Measurements from ENCODE around the gene PNPLA5.
A peak's percentile ranks its signal among the peaks of the same experiment; 100 is the strongest.
"Not testable (repeated sequence)": the region's sequence is repeated elsewhere in the genome, so short reads cannot be mapped to it uniquely, and the experiment has no call there.

PNPLA5 gene, protein sequence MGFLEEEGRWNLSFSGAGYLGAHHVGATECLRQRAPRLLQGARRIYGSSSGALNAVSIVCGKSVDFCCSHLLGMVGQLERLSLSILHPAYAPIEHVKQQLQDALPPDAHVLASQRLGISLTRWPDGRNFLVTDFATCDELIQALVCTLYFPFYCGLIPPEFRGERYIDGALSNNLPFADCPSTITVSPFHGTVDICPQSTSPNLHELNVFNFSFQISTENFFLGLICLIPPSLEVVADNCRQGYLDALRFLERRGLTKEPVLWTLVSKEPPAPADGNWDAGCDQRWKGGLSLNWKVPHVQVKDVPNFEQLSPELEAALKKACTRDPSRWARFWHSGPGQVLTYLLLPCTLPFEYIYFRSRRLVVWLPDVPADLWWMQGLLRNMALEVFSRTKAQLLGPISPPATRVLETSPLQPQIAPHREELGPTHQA

DNA sequence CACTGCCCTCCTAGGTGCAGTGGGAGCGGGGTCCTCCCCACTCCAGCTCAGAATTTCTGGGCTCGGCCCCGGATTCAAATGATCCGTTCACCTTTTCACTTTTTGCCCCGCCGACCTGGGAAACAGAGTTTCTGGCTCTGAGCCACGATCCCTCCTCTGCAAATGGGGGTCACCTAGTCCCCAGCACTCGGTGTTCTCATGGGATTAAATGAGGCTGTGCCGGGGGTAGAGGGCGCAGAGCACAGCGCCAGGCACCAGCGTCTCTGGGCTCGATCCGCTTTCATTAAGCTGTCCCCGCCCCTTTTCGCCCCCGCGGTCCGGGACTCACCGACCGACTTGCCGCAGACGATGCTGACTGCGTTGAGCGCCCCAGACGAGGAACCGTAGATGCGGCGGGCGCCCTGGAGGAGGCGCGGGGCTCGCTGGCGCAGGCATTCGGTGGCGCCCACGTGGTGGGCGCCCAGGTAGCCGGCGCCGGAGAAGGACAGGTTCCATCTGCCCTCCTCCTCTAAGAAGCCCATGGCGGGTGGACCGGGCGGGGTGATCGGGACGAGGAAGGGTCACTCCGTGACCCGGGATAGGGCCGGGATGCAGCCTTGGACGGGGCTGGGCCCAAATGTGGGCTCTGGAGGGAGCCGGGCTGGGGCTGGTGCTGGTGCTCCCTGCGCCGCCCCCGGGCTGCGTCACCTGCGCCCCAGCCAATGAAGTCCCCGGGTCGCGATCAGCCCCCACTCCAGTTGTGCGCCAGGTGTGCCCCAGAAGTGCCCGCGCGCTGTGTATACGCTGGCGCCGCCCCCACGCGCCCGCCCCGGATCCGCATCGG lies at the start of gene PNPLA5:
Gene PNPLA5 (minus strand): TSS at position 654 of the 823 bp plus-strand sequence. CDS start 133 bp downstream, at position 521.
- no peak for DNase-seq

DNA sequence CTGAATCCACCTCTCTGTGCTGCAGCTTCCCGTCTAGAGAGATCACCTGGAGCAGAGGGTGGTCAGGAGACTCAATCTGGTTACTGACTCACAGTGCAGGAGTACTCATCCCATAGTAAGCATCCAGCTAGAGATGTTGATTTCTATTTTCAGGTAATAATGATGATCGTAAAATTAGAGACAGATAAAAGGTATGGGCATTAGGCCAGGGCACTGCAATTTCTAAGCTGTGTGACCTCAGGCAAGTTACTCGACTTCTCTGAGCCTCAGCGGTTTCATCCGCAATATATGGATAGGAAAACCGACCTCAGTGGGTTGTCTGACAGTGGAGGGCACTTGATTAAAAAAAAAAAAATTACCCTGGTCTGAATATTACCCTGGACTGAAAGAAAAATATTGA lies 49.6 kb upstream of the PNPLA5 start:
- DNase-seq: no peak

GRCh38 chr22:43931771-43932170 lies 40.0 kb upstream of the PNPLA5 start:
- DNase-seq: no peak

DNA sequence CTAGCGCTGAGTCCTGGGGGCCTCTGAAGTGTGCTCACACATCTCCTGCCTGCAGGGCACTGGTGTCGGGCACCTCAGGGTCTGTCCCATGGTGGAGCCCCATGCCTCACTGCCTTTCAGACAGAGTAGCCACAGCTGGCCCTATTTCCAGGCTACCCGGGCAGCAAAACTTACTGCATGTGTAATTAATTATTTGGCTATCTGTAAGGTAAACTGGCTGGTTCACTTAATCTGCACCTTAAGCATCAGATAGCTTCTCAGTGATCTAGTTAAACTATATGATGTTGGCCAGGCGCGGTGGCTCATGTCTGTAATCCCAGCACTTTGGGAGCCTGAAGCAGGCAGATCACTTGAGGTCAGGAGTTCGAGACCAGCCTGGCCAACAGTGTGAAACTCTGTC lies 37.1 kb upstream of the PNPLA5 start:
- no peak for DNase-seq

GRCh38 chr22:43928468-43928867 lies 36.7 kb upstream of the PNPLA5 start:
- DNase-seq: no peak

- no peak for DNase-seq
Measured at GRCh38 chr22:43926349-43926710, 34.5 kb upstream of the PNPLA5 start.

- no peak for DNase-seq
Measured at GRCh38 chr22:43925433-43926348, 33.9 kb upstream of the PNPLA5 start.

DNA sequence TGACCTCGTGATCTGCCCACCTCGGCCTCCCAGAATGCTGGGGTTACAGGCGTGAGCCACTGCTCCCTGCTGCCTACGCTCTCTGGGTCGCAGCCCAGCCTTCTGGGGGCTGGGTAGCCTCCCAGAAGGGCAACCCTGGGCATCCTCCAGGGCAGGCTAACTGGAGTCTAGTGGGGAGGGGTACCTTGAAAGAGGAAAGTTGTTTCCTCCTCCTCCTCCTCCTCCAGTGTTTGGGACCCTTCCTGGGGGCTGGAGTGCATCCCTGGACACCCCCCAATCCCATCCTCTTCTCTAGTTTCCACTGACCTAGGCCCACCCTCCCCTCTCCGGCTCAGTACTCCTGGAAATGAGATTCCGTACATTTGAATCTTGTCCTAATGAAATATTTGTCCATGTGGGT lies 33.1 kb upstream of the PNPLA5 start:
- no peak for DNase-seq

- peak; percentile 69 for DNase-seq
Measured at GRCh38 chr22:43923631-43924464, 32.0 kb upstream of the PNPLA5 start, which contains the start of gene PNPLA3. Gene PNPLA3 (plus strand): TSS chr22:43923805. CDS start chr22:43923912, 107 bp downstream.

GRCh38 chr22:43923191-43923590 lies 31.4 kb upstream of the PNPLA5 start:
- no peak for DNase-seq

DNA sequence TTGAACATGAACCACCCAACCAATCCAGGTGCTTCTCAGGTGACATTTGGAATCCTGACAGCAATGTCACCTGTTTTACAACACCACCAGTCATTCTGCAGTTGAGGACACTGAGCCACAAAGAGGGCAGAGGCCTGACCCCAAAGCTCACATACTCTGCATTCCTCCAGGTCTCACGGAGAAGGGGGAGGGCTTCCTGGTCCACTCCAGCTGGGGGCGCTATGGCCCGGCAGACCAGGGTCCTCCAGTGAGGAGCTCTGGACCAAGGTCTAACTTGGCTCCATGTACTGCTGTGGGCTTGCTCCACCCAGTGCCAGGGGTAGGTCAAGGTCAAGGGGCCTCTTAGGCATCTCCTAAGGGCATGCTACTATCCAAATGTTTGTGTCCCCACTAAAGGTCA lies 30.3 kb upstream of the PNPLA5 start:
- DNase-seq: no peak

GRCh38 chr22:43921370-43921769 lies 29.6 kb upstream of the PNPLA5 start:
- no peak for DNase-seq

DNA sequence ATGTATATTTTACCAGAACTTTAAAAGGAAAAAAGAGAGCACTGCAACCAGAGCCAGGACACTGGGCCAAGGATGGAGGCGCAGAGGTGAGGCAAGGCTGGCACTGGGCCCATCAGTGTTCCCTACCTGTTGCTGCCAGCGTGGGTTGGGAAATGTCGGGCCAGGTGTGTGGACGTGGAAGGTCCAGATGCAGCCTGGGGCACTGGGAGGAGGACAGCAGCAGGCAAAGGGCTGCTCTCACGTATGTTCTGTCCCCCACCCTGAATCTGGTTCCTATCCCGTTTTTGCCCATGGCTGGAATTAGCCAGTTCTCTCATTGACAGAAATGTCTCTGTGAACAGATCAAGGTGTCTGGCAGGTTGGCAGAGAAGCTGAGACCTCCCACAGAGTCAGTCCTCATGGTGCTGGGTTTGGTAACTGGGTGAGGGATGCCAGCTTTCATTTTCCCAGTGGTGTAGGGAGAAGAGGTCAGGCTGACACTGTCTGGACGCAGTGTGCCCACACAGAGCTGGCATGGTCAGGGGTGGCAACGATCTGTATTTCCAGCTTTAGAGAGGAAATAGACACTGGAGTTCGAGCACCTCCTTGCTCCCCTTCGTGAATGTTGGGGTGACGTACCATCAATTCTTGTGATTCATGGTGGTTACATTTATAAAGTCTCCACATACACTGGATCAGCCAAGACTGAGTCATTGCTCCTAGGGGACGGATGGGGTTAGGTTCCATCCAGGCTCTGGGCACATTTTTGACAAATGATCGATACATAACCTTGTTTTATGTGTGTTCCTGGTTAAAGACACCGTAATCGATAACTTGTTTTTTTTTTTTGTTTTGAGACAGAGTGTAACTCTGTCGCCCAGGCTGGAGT lies 27.5 kb upstream of the PNPLA5 start:
- no peak for DNase-seq

- DNase-seq: no peak
Measured at GRCh38 chr22:43917521-43917920, 25.7 kb upstream of the PNPLA5 start.

DNA sequence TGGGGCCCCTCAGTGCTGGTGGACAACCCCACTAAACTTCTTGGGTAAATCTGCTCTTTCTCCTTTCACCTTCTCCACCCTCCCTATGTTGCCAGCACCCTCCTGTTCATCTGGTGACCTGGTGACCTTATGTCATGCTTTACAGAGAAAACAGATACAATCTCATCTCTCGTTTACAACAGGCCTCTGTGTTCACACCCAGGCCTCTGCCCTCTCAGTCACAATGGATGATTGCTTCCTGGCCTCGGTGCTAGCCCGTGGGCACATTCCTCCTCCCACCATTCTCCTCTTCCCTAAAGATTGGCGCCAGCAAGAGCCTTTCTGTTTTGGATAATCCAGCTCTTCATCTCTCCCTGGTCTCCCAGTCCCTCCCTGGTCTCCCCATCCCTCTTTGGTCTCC lies 19.5 kb upstream of the PNPLA5 start:
- DNase-seq: no peak

DNA sequence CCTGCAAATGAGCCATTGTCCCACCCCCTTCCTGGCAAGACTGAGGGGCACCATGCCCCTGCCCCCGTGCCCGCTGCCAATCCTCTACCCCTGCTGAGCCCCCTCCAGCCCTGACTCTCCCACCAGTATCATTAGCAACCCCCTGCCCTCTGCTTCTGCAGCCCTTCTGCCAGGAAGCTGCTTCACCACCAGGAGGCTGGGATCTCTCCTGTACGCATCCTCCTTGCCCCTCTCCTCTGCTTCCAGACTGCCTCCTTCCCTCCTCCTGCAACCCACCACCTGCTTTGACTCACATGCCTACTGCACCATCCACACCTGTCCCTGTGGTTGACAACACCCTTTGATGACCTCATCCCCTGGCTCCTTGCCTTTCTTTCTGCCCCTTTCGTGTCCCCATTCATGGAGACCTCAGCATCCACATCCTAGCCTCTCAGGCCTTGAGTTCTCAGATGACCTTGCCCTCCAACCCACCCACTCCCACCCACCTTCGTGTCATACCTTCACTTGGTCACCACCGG lies 18.4 kb upstream of the PNPLA5 start:
- no peak for DNase-seq

GRCh38 chr22:43909708-43910107 lies 17.9 kb upstream of the PNPLA5 start:
- no peak for DNase-seq

- no peak for DNase-seq
Measured at GRCh38 chr22:43905681-43906080, 13.9 kb upstream of the PNPLA5 start.

GRCh38 chr22:43904412-43904811 lies 12.6 kb upstream of the PNPLA5 start:
- DNase-seq: not testable (repeated sequence)

DNA sequence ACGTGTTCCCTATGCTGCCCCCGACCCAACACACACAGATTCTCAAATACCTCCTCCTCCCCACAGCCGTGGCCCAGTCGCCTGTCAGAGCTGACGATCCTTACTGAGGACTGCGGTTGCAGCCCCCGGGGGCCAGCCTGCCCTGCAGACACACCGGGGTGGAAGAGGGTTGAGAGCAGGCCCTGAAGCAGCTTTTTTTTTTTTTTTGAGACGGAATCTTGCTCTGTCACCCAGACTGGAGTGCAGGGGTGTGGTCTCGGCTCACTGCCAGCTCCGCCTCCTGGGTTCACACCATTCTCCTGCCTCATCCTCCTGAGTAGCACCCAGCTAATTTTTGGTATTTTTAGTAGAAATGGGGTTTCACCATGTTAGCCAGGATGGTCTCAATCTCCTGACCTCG lies 11.2 kb upstream of the PNPLA5 start:
- DNase-seq: not testable (repeated sequence)
